Ramos (cell line): Measurements from ENCODE around the gene CASP12.

ENCODE experiments used
- in situ Hi-C: fragments of 300-500 bp; cut with MboI; formaldehyde crosslinking; loops from one replicate; pipeline ENCODE4 v1.14.3; 2022; ENCODE audit warnings: low sequenced_read_pairs; ENCODE audit not compliant: unreplicated experiment

CASP12 gene

DNA sequence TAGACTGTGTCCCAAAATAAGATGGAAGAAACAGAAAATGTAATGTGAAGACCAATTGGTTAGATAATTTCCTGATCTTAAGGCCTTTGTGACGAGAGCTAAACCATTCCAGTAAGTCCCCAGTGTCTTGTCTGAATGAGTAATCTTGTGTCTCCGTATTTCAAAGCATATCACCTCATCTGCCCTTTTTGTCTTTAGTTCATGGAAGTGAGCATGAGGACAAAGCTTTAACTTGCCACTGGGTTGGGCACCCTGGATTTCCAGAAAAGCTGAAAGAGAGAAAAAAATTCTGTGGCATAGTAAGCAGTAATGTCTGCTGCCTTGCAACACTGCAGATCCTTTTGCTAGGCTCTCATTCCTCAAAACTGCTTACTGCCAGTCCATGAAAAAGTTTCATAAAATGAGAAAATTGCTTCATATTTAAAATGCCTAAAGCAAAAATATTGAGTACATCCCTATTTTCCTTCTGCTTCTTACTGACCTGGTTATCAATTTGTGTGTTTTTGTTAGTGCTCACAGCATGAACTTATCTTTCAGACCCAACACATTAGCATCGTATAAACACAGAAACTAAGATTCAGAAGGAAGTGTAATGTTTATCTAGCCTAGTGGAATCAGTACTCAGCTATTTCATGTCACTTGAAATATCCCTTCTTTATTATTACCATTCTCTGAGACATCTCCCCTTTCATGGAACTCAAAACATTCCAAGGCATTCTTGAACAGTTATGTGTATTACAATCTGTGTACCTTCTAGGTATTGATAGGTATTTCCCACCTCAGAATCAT lies 5.3 kb downstream of the CASP12 start:
- in situ Hi-C loops: no loop called here

DNA sequence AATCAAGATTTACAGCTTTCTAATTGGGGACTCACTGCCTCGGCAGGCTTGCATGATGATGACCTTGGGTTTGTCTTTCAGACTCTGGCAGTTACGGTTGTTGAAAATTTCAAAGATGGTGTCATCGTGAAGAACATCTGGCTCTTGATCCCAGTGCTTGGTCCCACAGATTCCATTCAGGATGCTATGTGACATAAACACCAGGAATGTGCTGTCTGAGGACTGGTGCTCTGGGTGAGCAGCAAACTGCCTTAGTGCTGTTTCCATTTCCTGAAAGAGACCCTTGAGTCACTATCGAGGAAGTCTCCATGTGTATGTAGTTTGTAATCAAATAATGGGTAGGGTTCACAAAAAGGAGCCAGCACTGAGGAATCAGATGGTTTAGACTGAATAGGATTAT lies 7.1 kb downstream of the CASP12 start:
- in situ Hi-C loops: no loop called here

DNA sequence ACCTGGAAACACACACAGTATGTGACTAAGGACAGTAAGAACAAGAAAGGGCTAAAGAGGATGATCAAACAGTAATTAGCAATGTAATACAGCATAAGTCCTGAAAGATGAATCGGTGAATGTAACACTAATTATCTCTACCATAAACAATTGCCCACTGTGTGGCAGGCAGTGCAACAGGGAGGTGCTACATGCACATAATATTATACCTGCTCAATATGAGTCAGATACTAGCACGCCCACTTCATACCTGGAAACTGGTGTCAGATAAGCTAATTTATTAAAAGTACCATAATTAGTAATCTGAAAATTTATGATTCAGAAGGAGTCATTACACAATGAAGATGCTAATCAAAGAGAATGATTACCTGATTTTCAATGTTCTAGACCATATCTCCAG lies 14.9 kb downstream of the CASP12 start:
- in situ Hi-C loops: no loop called here

DNA sequence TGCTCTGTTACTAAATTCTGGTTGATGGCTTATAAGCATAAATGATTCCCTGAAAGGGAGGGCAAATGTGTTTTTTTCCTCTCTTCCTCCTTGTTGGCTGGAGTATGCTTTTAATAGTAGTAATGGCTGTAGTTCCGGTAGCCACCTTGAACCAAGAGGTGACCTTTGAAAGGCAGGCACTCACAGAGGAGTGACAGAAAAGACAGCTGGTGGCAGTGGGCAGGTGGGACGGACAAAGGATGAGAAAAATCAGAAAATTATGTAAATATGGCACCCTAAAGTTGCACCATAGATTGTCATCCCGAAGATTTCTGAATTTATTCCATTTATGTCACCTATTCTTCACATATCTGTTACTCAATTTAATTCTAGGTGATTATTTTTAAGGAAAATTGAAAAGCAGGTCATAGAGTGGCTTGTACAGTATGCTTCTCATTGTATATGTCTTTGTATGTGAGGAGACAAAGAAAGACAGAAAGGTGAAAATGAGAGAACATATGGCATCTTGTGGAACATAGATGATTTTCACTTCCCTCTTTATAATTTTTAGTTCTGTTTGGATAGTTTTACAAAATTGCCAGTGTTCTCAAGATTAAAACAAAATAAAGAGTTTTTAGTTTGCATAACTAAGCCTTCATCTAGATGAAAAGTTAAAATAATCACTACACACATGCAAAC lies 17.0 kb downstream of the CASP12 start:
- in situ Hi-C loops: no loop called here

DNA sequence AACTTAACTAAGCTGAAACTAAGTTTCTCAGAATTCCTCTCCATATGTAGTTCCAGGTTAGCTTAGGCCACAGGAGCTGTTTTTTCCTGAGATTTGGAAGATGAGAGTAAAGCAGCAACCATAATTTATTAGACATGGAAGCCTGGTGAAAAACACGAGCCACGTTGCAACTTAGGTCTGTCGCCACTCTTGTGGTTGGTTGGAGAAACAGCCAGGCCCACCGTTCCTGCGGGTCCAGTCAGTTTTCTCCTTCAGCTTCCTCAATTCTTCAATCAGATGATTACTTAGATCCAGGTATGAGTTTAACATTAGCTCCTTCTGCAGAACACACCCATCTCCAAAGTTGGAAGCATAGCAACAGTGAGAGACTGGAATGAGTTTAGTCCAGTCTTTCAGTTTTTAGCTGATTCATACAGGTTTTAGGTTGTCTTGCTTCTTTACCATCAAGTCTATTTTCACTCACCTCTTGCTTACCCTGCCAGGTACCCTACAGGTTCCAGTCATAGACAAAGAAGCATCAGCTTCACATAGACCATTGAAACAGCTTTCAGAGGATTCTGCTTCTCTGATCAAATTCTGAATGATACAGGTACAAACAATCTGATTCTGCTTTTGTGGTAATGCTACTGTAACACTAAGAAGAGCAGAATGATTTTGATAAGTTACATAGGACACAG lies 18.6 kb downstream of the CASP12 start:
- in situ Hi-C loops: no loop called here

DNA sequence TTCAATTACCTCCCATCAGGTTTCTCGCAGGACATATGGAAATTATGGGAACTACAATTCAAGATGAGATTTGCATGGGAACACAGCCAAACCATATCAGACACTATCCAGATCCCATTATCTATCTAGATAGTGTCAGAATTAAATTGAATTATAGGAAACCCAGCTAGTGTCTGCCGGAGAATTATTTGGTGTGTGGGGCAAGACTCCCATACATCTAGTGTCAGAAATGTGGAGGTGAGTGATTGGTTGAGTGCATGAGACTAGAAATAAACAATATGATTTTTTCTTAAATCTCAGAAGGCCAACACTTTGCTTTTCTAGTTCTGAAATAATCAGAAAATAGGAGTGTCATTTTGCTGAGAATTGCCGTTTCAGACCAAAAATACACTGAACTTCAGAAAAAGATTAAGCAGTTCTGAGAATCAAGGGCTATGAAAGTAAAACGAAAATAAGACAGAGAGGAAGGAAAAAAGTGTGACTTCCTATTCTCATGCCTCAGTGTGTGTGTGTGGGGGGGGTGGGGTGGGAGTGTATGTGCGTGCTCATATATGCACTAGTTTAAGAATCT lies 21.3 kb downstream of the CASP12 start:
- in situ Hi-C loops: no loop called here

DNA sequence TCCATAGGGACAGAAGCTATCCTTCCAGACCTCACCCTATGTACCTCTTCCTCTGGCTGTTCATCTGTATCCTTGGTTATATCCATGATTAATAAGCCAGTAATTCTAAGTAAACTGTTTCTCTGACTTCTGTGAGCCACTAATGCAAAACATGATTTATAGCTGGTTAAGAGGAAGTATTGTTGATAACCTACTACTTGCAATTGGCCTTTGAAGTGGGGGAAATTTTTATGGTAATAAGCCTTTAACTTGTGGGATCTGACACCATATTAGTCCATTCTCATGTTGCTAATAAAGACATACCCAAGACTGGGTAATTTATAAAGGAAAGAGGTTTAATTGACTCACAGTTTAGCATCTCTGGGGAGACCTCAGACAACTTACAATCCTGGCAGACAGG lies 21.9 kb downstream of the CASP12 start:
- in situ Hi-C loops: no loop called here

DNA sequence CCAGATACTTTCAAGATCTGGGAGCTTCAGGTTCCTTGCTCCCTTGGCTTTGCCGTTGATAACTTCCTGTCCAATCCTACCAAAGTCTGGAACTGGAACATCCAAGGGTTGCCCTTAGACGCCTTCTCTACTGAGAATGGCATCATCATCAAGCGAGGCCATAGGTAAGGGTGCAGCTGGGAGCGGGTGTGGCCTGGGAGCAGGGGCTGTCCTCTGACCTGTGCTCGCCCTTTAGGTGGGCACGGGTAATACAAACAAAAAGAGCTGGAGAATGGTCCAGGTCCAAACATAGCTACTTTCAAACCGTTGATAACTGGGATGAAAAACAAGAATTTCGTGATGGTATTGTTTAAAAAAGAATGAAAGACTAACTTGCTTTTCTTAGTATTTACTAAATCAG lies 25.0 kb downstream of the CASP12 start:
- in situ Hi-C loops: no loop called here

DNA sequence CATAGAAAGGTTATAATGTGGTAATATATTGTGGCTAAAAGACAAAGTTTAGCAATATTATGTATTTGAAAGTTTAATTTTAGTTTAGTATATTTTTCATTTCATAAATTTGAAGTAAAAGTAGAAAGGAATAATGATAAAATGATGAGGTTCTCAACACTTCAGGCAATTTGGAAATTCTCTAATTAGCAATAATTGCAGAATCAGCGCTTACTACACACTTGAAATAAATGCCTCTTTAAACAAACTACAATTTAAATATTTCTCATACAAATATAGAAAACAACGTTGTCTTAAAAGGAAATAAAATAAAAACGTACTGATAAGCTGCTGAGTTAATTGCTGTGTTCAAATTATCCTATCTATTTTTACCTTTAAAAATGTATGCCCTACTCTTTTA lies 25.9 kb downstream of the CASP12 start:
- in situ Hi-C loops: no loop called here

DNA sequence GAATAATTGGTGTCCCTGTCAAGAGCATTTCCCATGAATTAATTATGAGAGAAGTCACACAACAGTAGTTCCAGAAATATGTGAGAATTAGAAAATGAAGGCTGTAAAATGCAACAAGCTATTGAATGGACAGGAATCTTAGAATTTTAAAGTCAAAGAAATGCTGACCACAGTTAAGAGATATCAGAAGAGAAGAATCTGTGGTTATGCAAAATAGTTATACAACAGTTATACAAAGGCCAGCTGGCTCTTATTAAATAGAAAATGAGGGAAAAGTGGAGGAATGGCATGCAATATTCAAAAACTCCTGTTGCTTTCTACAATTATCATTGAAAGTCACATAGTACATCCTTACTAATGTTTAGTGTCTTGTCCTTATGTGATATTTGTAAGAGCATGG lies 27.4 kb downstream of the CASP12 start:
- in situ Hi-C loops: no loop called here

DNA sequence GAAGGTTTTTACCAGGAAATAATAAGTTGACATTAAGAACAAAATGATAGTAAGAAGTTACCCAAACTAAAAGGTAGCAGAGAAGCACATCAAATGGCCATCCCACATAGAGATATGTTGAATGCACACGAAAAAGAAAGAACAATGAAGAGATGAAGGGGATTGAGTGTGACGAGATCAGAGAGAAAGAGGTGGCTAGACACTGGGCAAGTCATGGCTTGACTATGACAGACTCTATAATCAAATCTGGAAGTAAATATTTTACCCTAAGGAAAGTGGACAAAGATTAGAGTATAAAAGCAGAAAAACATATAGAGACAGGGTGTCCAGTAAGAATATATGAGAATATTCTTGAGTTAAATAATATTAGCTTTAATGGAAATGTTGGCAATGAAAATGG lies 31.4 kb downstream of the CASP12 start:
- in situ Hi-C loops: no loop called here

DNA sequence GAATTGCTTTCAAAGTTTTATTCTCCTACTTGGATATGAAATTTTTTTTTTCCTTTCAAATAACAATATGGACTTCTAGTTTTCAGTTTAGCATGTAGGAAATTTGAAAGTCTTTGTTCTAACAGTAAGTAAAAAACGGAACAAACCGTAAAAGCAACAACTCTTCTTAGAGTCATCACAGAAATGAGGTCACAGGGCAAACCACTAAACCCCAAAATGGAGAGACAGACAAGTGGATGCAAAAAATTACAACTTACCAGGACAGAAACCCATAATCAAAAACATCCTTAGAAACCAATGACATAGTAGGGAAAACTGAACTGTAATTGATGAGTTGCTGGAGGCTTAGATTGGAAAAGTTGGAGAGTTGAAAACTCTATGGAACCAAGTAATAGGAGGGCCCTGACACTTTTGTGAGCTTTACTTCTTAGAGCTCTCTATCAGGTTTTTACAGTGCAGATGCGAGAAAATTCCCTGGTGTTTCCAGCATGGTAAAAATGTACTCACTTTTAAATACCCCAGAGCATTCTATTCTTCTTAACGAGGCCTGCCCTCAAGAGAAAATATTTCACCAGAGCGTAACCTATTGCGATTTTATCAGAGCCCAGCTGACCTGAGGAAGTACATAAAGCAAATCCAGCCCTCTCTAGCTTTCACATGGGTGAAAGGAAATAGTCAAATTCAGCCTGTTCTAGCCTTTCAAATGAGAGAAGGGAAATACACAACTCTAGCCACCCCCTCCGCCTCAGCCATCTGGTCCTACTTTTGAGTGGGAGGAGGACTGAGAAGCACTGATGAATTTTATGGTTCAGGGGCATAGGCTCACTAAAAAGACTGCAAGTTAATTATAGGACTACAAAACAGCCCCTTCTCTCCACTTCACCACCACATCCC lies 39.1 kb downstream of the CASP12 start:
- in situ Hi-C loops: no loop called here

DNA sequence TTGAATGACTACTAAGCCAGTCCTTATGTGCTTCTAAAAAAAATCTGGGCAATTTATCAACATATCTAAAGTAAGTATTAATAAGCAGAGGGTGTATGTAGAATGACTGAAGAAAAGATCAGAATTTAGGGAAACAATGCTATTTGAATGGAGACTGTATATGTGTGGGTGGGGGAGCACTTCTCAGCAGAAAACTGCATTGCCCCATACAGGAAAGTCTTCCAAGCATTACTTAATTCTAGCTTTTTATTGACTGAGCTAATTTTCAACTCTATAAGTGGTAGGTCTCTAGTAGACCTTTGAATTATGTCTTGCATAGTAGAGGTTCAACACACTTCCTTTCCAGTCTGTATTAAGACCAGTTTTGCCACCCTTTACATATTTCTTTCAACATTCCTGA lies 41.7 kb downstream of the CASP12 start:
- in situ Hi-C loops: no loop called here

DNA sequence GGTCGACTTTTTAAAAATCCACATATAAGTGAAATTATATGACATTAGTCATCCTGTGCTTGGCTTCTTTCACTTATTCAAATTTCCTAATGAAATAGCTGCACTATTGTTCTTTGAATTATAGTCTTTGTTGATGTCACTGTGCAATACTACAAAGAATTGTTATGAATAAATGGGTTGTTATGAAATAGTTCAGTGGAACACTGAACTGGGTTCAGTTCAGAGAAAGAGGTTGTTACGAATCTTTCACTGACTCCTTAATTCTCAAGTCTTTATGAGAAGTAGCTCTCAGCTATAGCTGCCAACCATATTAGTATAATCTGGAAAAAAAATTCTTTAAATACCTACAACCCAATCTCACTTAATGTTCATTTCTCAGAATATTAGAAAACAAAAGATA lies 42.3 kb downstream of the CASP12 start:
- in situ Hi-C loops: no loop called here

DNA sequence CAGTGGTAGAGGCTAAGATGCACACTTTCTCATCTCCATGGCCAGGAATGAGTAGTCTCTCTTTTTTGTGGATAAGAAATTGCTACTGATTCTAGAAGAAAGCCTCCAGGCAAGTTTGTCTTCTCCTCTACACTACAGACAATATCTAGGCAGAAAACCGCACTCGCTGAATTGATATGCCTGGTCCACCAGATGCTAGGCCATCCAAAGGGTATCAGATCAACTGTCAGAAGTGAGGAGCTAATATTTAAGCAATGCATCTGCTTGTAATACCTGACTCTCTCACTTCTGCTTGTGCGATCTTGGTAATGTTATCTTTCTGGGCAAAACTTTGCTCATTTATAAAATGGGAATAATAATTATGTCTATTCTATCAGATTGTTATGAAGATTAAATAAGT lies 45.0 kb downstream of the CASP12 start:
- in situ Hi-C loops: no loop called here

DNA sequence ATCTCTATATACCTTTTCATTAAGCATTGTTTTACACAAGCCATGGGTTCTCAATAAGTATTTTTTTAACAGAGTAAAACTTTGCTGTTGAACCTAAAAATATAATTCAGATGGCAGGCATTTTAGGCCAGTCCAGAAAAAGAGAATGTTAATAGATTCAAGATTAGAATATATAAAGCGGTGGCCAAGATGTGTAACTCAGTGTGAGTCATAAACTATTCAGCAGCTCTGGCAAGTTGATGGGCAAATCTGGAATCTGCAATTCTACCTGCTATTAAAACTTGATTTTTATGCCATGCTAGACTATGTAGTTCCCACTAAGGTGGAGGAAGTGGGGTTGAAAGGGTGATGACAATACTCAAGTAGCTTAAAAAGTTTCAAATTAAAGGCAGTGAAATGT lies 45.4 kb downstream of the CASP12 start:
- in situ Hi-C loops: no loop called here

DNA sequence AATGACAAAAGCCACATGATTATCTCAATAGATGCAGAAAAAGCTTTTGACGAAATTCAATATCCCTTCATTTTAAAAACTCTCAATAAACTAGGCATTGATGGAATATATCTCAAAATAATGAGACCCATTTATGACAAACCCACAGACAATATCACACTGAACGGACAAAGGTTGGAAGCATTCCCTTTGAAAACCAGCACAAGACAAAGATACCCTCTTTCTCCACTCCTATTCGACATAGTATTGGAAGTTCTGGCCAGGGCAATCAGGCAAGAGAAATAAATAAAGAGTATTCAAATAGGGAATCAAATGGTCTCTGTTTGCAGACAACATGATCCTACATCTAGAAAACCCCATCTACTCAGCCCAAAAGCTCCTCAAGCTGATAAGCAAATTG lies 52.0 kb downstream of the CASP12 start:
- in situ Hi-C loops: no loop called here

DNA sequence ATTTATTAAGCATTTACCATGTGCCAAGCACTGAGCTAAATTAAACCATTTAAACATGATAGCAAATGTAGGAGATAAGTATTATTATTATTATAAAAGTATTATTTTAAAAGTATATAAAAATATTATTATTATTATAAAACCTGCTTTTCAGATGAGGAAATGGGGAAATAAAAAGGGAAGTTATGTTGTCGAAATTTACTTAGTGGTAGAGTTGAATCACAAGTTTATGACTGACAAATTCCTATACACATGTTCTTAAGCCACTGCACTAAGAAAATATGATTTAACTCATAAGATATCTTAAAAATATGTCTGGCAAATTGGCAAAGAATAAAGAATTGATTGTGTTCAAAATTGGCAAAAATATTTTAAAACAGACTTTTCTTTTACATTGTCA lies 53.8 kb downstream of the CASP12 start:
- in situ Hi-C loops: no loop called here

DNA sequence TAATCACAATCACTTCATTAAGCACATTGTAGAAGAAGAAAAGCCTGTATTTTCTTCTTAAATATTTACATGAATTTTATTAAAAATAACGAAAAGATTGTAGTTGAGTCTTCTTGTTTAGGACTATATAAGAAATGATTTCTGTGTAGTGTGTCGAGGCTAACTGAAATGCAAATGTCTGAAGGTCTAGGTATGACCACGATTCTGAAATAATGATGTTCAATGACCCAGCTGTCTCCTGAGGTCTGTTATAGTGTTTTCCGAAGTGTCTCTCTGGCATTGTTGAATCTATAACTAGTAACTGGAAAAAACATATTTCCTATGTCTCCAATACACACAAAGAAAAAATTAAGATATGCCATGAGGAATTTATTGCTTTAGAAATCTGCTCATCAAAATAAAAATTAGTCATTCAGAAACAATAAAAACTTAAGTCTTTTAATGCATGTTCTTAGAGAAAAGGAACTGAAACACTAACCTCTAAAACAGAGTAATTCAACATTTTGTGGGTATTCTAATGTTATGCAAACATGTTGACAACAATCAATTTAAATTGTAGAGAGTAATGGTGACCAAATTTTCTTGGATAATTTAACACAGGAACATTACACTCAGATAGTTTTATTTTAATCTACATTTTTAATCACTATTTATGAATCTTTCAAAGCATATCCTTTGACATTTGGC lies 55.0 kb downstream of the CASP12 start:
- in situ Hi-C loops: no loop called here
